Upper lobe of right lung (tissue), 1 donor: ENCODE data around the gene PROSER3. TPM values are rescaled to one million over a fixed set of nuclear protein-coding genes. Genes with fewer than 3 reads are reported as not detected.

Experiments used
- ATAC-seq: fragments of 200-7000 bp; cut with Tn5 transposase; one replicate; pipeline ENCODE4 v1.9.1; 2020; ENCODE audit warnings: mild to moderate bottlenecking, moderate library complexity
- DNase-seq: peaks from one replicate; pipeline ENCODE4 v3.0.0-alpha.2; 2020
- H3K27ac ChIP-seq: fragments of 200-600 bp; one replicate; pipeline ENCODE4 v1.8.0; 2022
- H3K27me3 ChIP-seq: fragments of 200-600 bp; one replicate; pipeline ENCODE4 v1.8.0; 2022; ENCODE audit warnings: mild to moderate bottlenecking
- H3K36me3 ChIP-seq: fragments of 200-600 bp; one replicate; pipeline ENCODE4 v1.8.0; 2022
- H3K4me1 ChIP-seq: fragments of 200-600 bp; one replicate; pipeline ENCODE4 v1.8.0; 2022
- H3K4me3 ChIP-seq: fragments of 200-600 bp; one replicate; pipeline ENCODE4 v1.8.0; 2022; ENCODE audit warnings: mild to moderate bottlenecking
- H3K9me3 ChIP-seq: fragments of 200-600 bp; one replicate; pipeline ENCODE4 v1.8.0; 2022
- CTCF ChIP-seq: fragments of 200-600 bp; IDR thresholded peaks from one replicate; pipeline ENCODE4 v1.8.0; 2022; ENCODE audit warnings: antibody characterized with exemption
- intact Hi-C: fragments of 100-400 bp; cut with DNase I; formaldehyde crosslinking; loops from one replicate; pipeline ENCODE4 v1.11.0; 2022
- total RNA-seq: library from RNA; stranded (reverse); fragmentation: NEBNext Ultra II Directional; extraction: Animal tissue kit (Norgen Biotek cat#: 25700); gene quantifications from one replicate; pipeline ENCODE4 v1.2.1, GENCODE V29; 2021
- donor health status: DM: no; HTN: yes; CAD: no; lungs with severe emphysema.

Gene PROSER3
- total RNA-seq, 1 donor from 2014 or later: 18.2 TPM

- Histone ChIP-seq H3K36me3 (no peaks in the 10 kb centered on the region), H3K4me1 (no peaks in the 10 kb centered on the region), H3K9me3 (no peaks in the 10 kb centered on the region), H3K4me3 (no peak overlapping the region), H3K27ac (no peak overlapping the region), H3K27me3 (peaks cover 31% of the 10 kb centered on the region)
- intact Hi-C loops: no loop called here
- no peak for ATAC-seq
- no peak for TF ChIP-seq CTCF
- no peak for DNase-seq
Measured at GRCh38 chr19:35813043-35813890, 55.3 kb downstream of the PROSER3 start.

- Histone ChIP-seq H3K36me3 (no peaks in the 10 kb centered on the region), H3K9me3 (no peaks in the 10 kb centered on the region), H3K4me3 (no peak overlapping the region), H3K4me1 (no peaks in the 10 kb centered on the region), H3K27ac (no peak overlapping the region), H3K27me3 (peaks cover 44% of the 10 kb centered on the region)
- intact Hi-C loops: no loop called here
- no peak for TF ChIP-seq CTCF
- no peak for DNase-seq
- ATAC-seq: no peak
Measured at GRCh38 chr19:35816262-35816661, 58.3 kb downstream of the PROSER3 start.

GRCh38 chr19:35816846-35817245, 58.9 kb downstream of the PROSER3 start:
- ATAC-seq: no peak
- Histone ChIP-seq H3K4me1 (no peaks in the 10 kb centered on the region), H3K4me3 (no peak overlapping the region), H3K36me3 (no peaks in the 10 kb centered on the region), H3K9me3 (no peaks in the 10 kb centered on the region), H3K27ac (no peak overlapping the region), H3K27me3 (peaks cover 44% of the 10 kb centered on the region)
- TF ChIP-seq CTCF: no peak
- DNase-seq: no peak
- intact Hi-C loops: no loop called here

GRCh38 chr19:35818445-35818844, 60.5 kb downstream of the PROSER3 start:
- Histone ChIP-seq H3K27me3 (peaks cover 42% of the 10 kb centered on the region), H3K9me3 (no peaks in the 10 kb centered on the region), H3K4me1 (no peaks in the 10 kb centered on the region), H3K36me3 (no peaks in the 10 kb centered on the region), H3K4me3 (no peak overlapping the region), H3K27ac (no peak overlapping the region)
- no peak for DNase-seq
- intact Hi-C loops: no loop called here
- ATAC-seq: no peak
- TF ChIP-seq CTCF: no peak

Other genes with a start within 250 kb of the PROSER3 start
- 79.8 TPM for gene DMKN, start 244.5 kb upstream of the PROSER3 start, total RNA-seq
- not detected for gene SBSN, start 229.9 kb upstream of the PROSER3 start, total RNA-seq
- not detected for gene GAPDHS, start 224.7 kb upstream of the PROSER3 start, total RNA-seq
- gene TMEM147, start 212.6 kb upstream of the PROSER3 start, total RNA-seq: 77.7 TPM
- not detected for gene ATP4A, start 194.5 kb upstream of the PROSER3 start, total RNA-seq
- not detected for gene PMIS2, start 172.0 kb upstream of the PROSER3 start, total RNA-seq
- 8.9 TPM for gene HAUS5, start 145.4 kb upstream of the PROSER3 start, total RNA-seq
- gene RBM42, start 129.1 kb upstream of the PROSER3 start, total RNA-seq: 64.5 TPM
- 0.72 TPM for gene ETV2, start 116.4 kb upstream of the PROSER3 start, total RNA-seq
- gene COX6B1, start 109.9 kb upstream of the PROSER3 start, total RNA-seq: 226 TPM
- not detected for gene UPK1A, start 91.7 kb upstream of the PROSER3 start, total RNA-seq
- 0.23 TPM for gene ZBTB32, start 53.6 kb upstream of the PROSER3 start, total RNA-seq
- 36.6 TPM for gene KMT2B, start 40.2 kb upstream of the PROSER3 start, total RNA-seq
- 16.9 TPM for gene IGFLR1, start 15.7 kb upstream of the PROSER3 start, total RNA-seq
- 26.3 TPM for gene U2AF1L4, start 12.8 kb upstream of the PROSER3 start, total RNA-seq
- gene PSENEN, start 12.5 kb upstream of the PROSER3 start, total RNA-seq: 51.0 TPM
- 11.3 TPM for gene LIN37, start 9.6 kb upstream of the PROSER3 start, total RNA-seq
- gene HSPB6, start 1.1 kb upstream of the PROSER3 start, total RNA-seq: 41.3 TPM
- gene ARHGAP33, start 17.4 kb downstream of the PROSER3 start, total RNA-seq: 6.8 TPM
- gene PRODH2, start 54.7 kb downstream of the PROSER3 start, total RNA-seq: not detected
- gene NPHS1, start 94.3 kb downstream of the PROSER3 start, total RNA-seq: not detected
- gene KIRREL2, start 98.7 kb downstream of the PROSER3 start, total RNA-seq: not detected
- gene APLP1, start 110.4 kb downstream of the PROSER3 start, total RNA-seq: 7.0 TPM
- gene NFKBID, start 142.4 kb downstream of the PROSER3 start, total RNA-seq: 19.5 TPM
- 44.0 TPM for gene HCST, start 144.4 kb downstream of the PROSER3 start, total RNA-seq
- 367 TPM for gene TYROBP, start 150.1 kb downstream of the PROSER3 start, total RNA-seq
- 10.5 TPM for gene LRFN3, start 178.2 kb downstream of the PROSER3 start, total RNA-seq
- 14.2 TPM for gene SDHAF1, start 237.0 kb downstream of the PROSER3 start, total RNA-seq